ENCODE measurements around the gene ASIC4. TPM values are rescaled to one million over a fixed set of nuclear protein-coding genes. Genes with fewer than 3 reads are reported as not detected.

The ASIC4 gene
- polyA plus RNA-seq, 3 donors from 2014 or later: not detected

DNA sequence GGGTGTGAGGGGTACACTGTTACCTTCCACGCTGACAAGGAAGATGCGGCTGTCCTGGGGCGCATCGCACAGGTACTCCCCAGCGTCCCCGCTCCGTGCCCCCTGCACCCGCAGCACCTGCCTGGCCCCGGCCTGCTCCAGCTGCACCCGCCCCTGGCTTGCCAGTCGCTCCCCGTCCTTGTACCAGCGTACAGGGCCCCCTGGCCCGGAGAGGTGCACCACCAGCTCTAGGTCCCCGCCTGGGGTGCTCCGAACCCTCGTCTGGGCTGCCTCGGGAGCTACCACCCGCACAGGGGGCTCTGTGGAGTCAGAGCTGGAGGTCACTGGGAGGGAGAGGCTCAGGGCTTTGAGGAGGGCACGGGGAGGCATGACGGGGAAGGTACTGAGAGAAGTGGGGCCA is 43.0 kb downstream of the ASIC4 start:
- DNase-seq: no peak
- H3K27me3 Mint-ChIP-seq (ENCODE audit: low read depth in 3 of 3): peaks cover 0 to 17% (median 4%) of the 10 kb centered on the region in 3 donors

DNA sequence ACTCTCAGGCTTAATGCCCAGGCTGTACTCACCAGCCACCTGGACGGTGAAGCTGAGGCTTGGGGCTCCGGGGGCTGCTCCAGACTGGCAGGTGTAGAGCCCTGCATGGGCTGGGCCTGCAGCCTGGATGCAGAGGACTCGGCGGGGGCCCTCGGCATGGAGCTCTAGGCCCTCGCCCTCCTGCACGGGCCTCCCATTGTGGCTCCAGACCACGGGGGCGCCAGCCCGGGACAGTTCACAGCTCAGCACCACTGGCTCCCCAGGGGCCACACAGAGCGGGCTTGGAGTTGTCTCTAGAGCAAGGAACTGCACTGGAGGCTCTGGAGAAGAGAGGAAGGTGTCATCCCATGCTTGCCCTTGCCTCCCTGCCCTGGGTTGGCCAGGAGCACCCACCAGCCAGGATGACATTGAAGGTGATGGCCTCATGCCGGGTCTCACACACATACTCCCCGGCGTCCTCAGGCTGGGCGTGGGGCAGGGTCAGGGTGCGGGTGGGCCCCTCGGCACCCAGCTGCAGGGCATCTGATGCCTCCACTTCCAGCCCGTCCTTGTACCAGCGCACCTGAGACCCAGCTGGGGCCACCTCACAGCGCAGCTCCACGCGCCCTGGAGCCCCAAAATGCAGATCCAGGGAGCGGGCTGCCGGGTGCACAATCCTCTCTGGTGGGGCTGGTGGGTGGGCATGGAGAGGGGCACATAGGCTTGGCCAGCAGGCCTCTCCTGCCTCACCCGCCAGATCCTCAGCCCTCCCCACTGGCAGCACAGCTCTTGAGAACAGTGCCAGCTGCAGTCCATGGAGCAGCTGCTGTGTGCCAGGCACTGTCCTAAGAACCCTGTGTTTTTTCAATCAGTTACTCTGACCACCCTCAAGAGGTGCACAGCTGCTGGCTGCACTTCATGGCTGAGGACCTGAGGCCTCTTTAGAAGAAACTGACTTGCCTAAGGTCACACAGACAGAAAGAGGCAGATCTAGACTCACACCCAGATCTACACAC is 43.8 kb downstream of the ASIC4 start:
- Mint-ChIP-seq H3K4me3 (no peak overlapping the region), H3K9me3 (peaks cover 0 to 2% (median 0%) of the 10 kb centered on the region in 6 donors), H3K36me3 (no peaks in the 10 kb centered on the region), H3K27me3 (ENCODE audit: low read depth in 3 of 3) (peaks cover 1 to 17% (median 6%) of the 10 kb centered on the region in 3 donors), H3K27ac (no peak overlapping the region), H3K4me1 (peaks cover 4 to 6% of the 10 kb centered on the region in 2 donors)
- no peak for DNase-seq

More for the DNA sequence above, 43.0 kb downstream of the ASIC4 start:
- Mint-ChIP-seq H3K9me3 (peaks cover 0 to 2% (median 0%) of the 10 kb centered on the region in 6 donors), H3K4me1 (peaks cover 4 to 8% of the 10 kb centered on the region in 2 donors), H3K27ac (no peak overlapping the region), H3K36me3 (no peaks in the 10 kb centered on the region), H3K4me3 (no peak overlapping the region)

DNA sequence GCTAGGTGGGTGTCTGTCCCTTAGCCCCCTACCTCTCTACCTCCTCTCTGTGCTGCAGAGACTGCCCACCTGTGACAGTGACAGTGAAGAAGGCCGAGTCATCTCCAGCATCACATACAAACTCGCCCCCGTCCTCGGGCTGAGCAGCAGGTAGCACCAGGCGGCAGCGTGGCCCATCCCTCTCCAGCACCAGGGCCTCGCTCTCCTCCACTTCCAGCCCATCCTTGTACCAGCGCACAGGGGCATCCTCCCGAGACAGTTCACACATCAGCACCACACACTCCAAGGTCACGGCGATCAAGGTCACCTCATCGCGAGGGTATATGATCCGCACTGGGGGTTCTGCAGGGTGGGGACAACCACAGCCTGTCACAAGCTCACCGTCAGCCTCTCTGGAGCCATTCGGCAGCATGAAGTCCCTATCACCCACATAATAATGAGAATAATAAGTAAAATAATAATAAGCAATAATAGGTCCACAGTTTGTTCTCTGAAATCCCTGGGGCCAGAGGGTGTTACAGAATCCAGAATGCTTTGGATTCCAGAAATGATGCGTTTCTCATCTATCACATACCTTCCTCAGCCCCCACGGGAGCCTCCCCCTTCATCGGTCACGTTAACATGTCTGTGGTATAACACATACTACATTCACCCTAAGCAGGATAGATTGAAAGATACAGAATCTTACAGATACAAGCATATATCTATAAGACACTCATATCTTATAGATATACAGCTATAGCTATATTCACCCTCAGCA is 45.1 kb downstream of the ASIC4 start:
- H3K27me3 Mint-ChIP-seq (ENCODE audit: low read depth in 3 of 3): peaks cover 3 to 9% (median 6%) of the 10 kb centered on the region in 3 donors
- no peaks in the 10 kb centered on the region for H3K36me3 Mint-ChIP-seq
- no peak overlapping the region for H3K4me3 Mint-ChIP-seq
- H3K4me1 Mint-ChIP-seq: no peaks in the 10 kb centered on the region
- no peak for DNase-seq
- peaks cover 0 to 2% (median 0%) of the 10 kb centered on the region in 6 donors for H3K9me3 Mint-ChIP-seq
- H3K27ac Mint-ChIP-seq: no peak overlapping the region

DNA sequence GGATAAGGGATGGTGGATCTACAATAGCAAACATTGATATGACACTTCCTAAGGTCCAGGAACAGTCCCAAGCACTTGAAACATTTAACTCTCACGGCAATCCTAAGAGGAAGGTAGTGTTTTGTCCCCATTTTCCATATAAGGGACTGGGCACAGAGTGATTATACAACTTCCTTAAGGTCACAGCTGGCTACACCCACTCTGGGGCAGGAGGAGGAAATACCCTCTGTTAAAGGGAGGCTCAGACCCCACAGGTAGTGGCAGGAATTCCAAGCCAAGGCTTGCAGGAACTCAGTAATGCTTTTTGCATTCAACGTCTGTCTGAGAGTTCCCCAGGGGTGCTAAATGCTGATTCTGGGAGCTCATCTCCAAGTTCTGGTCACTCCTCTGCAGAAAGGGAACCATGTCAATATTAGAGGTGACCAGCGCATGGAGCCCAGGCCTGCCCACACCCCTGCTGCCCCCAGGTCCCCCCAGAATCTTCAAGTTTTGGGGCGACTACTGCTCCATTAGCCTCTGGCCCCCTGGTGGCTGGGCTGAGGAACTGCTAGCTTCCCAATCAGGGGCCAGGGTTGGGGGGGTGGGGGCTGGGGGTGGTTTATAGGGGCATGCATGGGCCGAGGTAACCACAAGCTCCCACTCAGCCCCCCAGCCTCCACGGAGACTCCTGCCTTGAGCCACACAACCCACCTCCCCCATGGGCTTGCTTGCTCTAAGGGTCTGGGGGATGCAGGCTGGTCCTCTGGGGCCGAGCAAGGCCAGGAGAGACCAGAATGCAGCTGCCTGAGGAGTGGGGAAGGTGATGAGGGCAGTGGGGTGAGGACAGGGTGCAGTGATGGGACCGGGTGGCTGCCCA is 46.0 kb downstream of the ASIC4 start:
- H3K4me3 Mint-ChIP-seq: no peak overlapping the region
- peaks cover 5 to 7% (median 6%) of the 10 kb centered on the region in 3 donors for H3K27me3 Mint-ChIP-seq (ENCODE audit: low read depth in 3 of 3)
- no peak overlapping the region for H3K27ac Mint-ChIP-seq
- H3K9me3 Mint-ChIP-seq: peaks cover 0 to 2% (median 0%) of the 10 kb centered on the region in 6 donors
- no peaks in the 10 kb centered on the region for H3K4me1 Mint-ChIP-seq
- no peaks in the 10 kb centered on the region for H3K36me3 Mint-ChIP-seq
- peak in 2 of 3 donors; percentile 19 to 23 for DNase-seq

DNA sequence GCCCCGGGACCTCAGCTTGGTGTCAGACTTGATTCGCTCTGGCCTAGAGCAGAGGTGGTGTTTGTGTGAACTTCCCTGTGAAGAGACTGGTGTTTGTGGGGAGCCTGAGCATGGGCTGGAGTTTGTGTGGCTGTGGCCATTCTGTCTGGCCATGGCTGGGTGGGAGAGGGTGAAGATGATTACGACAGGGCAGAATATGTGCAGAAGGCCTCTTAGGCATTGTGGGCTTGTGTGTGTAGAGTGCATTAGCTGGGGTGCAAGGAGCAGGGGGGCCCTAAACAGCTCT is 46.6 kb downstream of the ASIC4 start:
- DNase-seq: no peak
- Mint-ChIP-seq H3K27me3 (ENCODE audit: low read depth in 3 of 3) (peaks cover 3 to 7% (median 6%) of the 10 kb centered on the region in 3 donors), H3K36me3 (no peaks in the 10 kb centered on the region), H3K4me3 (no peak overlapping the region), H3K9me3 (peaks cover 0 to 2% (median 0%) of the 10 kb centered on the region in 6 donors), H3K4me1 (no peaks in the 10 kb centered on the region), H3K27ac (no peak overlapping the region)

DNA sequence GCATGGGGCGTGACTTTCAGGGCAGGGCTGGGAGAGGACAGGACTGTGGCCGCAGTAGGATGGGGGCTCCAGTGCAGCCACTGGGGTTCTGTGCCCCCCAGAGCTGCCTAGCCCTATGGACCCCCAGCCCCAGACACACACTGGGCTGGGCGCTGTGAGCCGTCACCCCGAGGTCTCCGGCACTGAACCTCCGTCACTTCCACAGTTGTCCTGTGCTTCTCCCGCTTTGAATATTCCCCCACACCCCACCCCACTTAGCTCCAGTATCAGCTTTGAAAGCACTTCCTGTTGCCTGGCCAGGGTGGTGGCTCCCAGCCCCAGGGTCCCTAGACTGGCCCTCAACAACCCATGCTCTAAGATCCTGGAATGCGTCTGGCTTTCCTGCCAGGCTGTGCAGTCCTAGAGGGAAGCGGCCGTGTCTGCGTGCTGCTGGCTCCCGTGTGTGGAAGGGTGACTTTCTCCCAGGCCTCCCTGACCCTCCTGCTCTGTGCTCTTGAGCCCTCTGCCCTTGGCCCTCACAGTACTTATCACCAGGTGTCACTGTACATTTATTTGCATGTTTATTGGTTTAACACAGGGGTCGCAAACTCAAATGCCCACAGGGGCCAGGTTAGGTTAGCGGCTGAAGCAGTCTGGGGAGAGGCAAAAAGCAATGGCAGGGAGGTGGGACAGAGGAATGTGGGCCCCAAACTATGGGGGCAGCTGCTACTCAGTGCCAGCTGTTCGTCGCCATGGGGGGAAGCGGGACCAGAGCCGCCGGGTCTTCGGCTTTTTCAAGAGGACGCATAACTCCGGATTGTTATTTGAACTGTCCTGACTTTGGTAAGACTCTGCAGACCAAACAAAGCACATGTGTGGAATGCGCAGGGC is 47.1 kb downstream of the ASIC4 start:
- Mint-ChIP-seq H3K4me3 (no peak overlapping the region), H3K4me1 (no peaks in the 10 kb centered on the region), H3K36me3 (no peaks in the 10 kb centered on the region), H3K9me3 (peaks cover 0 to 2% (median 0%) of the 10 kb centered on the region in 6 donors), H3K27me3 (ENCODE audit: low read depth in 3 of 3) (peaks cover 3 to 10% (median 6%) of the 10 kb centered on the region in 3 donors), H3K27ac (no peak overlapping the region)
- no peak for DNase-seq

DNA sequence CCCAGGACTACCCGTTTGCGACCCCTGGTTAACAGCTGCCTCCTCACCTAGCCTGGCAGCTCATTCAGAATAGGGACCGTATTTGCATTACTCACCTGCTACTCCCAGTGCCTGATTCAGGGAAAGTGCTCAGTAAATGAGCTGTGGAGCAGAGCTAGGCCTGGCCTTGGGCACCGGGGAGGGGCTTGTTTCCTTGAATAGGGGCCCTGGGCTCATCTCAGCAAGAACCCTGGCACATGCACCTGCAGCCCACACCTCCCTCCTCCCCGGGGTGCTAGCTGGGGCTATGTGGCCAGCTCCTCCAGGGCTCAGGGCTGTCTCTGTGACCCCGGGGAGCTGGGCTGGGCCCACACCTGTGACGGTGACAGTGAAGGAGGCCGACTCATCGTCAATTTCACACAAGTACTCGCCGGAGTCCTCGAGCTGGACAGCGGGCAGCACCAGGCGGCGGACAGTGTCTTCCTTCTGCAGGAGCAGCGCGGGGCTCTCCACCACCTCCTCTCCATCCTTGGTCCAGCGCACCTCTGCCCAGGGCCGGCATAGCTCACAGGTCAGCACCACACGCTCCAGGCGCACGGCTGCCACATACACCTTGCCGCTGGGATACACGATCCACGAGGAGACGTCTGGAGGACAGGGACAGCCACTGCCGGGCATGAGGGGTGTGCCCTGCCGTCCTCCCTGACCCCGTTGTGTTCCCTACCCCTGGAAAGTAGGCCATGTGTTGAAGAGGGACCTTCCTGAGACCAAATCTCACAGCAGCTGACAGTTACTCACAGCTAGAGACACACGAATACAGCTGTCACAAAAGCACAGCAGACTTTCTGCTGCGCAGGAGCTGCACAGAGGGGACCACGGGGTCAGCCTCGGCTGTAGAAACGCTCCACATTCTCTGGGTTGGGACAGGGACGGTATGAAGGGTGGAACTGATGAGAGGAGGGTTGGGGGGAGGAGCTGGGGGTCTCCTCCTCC is 48.1 kb downstream of the ASIC4 start:
- Mint-ChIP-seq H3K27ac (no peak overlapping the region), H3K9me3 (peaks cover 0 to 2% (median 0%) of the 10 kb centered on the region in 6 donors), H3K27me3 (ENCODE audit: low read depth in 3 of 3) (peaks cover 3 to 10% (median 6%) of the 10 kb centered on the region in 3 donors), H3K4me1 (no peaks in the 10 kb centered on the region), H3K36me3 (no peaks in the 10 kb centered on the region), H3K4me3 (no peak overlapping the region)
- no peak for DNase-seq

DNA sequence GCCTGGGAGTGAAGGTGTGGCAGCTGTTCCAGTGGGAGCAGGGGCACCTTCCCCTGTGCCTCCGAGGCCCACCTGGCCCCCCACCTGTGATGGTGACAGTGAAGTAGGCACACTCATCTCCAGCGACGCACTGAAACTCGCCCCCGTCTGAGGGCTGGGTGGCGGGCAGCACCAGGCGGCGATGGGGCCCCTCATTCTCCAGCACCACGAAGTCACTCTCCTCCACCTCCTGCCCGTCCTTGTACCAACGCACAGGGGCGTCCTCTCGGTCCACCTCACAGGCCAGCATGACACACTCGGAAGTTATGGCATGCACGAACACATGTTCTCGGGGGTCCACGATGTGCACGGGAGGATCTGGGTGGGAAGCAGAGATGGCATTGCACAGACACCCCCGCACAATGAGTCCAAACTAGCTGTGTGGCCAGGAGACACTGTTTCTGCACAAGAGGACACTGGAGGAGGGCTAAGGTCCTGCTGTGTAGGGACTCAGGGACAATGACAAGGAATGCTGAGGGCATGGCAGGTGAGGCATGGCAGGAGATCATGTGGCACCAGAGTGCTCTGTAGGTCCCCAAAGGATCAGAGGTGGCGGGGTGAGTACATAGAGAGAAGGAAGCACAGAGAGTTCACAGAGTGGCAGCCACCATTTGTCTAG is 49.1 kb downstream of the ASIC4 start:
- Mint-ChIP-seq H3K27me3 (ENCODE audit: low read depth in 3 of 3) (peaks cover 5 to 10% (median 6%) of the 10 kb centered on the region in 3 donors), H3K27ac (no peak overlapping the region), H3K36me3 (no peaks in the 10 kb centered on the region), H3K4me3 (no peak overlapping the region), H3K4me1 (no peaks in the 10 kb centered on the region), H3K9me3 (peaks cover 0 to 2% (median 0%) of the 10 kb centered on the region in 6 donors)
- no peak for DNase-seq

DNA sequence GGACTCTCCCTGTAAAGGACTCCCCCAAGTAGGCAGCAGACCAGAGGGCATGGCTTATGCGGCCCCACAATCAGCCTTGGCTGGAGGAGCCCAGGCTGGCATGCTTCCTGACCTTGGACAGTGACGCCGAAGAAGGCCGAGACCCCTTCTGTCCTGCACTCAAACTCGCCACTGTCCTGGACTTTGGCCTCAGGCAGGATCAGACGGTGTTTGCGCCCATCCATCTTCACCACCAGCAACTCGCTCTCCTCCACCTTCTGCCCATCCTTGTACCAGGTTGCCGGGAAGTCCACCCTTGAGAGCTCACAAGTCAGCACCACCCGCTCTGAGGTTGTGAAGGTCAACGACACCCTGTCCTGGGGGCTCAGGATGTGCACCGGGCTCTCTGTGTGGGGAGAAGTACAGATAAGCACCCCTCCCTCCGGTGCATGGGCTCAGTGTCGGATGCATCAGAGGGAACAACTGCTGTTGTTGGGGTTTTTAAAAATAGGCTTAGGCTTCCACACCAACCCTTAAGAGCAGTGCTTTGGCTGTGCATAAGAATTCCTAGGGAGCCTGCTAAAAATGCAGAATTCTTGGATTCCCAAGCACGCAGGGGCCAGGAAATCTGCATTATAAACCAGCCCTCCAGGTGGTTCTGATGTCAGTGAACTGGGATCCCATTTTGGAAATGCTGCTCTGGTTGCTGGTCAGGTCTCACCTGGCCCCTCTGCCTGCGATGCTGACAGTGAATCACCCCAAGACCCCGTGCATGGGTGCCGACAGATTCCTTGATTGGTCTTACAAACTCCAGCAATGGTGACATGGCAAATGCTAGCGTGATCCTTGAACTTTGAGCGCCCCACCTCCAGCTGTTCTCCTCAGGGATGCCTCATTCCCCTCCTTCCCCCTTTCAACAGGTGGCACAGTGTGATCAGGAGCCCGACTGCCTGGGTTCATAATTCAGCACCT is 51.1 kb downstream of the ASIC4 start:
- Mint-ChIP-seq H3K4me3 (no peak overlapping the region), H3K27me3 (ENCODE audit: low read depth in 3 of 3) (peaks cover 6 to 15% (median 8%) of the 10 kb centered on the region in 3 donors), H3K27ac (no peak overlapping the region)

DNA sequence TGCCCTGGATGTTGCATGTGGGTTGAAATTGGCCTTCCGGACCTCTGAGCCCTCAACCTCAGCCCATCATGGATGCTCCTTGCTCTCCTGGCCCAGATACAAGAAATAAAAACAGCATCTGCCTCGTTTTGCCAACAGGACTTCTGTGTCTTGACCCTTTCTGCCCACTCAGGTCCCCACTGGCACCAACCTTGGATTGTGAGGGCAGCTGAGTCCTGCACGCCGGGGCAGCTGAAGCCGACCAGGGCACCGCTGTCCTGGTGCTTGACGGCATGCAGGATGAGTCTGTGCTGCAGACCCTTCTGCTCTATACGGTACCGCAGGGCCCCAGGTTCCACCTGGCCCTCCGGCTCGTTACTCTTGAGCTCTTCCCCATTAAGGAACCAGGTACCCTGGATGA is 52.4 kb downstream of the ASIC4 start:
- H3K4me1 Mint-ChIP-seq: peaks cover 0 to 3% of the 10 kb centered on the region in 2 donors
- H3K4me3 Mint-ChIP-seq: no peak overlapping the region

More for the DNA sequence above, 51.1 kb downstream of the ASIC4 start:
- H3K9me3 Mint-ChIP-seq: peaks cover 0 to 2% (median 0%) of the 10 kb centered on the region in 6 donors
- no peak for DNase-seq
- peaks cover 0 to 3% of the 10 kb centered on the region in 2 donors for H3K4me1 Mint-ChIP-seq
- no peaks in the 10 kb centered on the region for H3K36me3 Mint-ChIP-seq

More for the DNA sequence above, 52.4 kb downstream of the ASIC4 start:
- no peaks in the 10 kb centered on the region for H3K36me3 Mint-ChIP-seq
- H3K27ac Mint-ChIP-seq: no peak overlapping the region
- H3K9me3 Mint-ChIP-seq: peaks cover 0 to 2% (median 0%) of the 10 kb centered on the region in 6 donors
- peaks cover 6 to 15% (median 8%) of the 10 kb centered on the region in 3 donors for H3K27me3 Mint-ChIP-seq (ENCODE audit: low read depth in 3 of 3)
- no peak for DNase-seq
